ENCODE data around the gene CPVL. TPM values are rescaled to one million over a fixed set of nuclear protein-coding genes. Genes with fewer than 3 reads are reported as not detected.

Gene CPVL
- total RNA-seq, 1 donor from 2014 or later = 30.2 TPM

DNA sequence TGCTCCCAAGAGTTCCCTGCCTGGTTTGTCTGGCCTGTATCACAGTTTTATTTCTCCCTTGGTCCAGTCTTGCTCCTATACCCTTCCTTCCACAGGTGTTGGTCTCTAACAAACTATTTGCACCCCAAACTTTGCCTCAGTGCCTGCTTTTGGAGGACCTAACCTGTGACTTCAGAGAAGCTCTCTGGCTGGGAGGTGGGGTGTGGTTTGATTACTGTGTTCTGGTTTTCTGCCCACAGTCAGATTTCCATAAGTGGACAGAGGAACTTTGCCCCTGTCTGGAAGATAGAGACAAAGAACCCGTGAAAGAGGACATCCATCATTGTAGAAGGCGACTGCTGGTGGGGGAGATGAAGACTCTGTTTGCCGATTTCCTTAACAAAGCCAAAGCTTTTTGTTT, 132.4 kb downstream of the CPVL start:
- H3K4me1 Mint-ChIP-seq (ENCODE audit: unreplicated experiment) = peaks cover 12% of the 10 kb centered on the region
- H3K9me3 Mint-ChIP-seq = no peaks in the 10 kb centered on the region
- H3K27ac Mint-ChIP-seq = no peak overlapping the region
- no peaks in the 10 kb centered on the region for H3K27me3 Mint-ChIP-seq
- peaks cover 8% of the 10 kb centered on the region for H3K36me3 Mint-ChIP-seq
- H3K4me3 Mint-ChIP-seq = no peak overlapping the region
- TF ChIP-seq, protein P1, sequence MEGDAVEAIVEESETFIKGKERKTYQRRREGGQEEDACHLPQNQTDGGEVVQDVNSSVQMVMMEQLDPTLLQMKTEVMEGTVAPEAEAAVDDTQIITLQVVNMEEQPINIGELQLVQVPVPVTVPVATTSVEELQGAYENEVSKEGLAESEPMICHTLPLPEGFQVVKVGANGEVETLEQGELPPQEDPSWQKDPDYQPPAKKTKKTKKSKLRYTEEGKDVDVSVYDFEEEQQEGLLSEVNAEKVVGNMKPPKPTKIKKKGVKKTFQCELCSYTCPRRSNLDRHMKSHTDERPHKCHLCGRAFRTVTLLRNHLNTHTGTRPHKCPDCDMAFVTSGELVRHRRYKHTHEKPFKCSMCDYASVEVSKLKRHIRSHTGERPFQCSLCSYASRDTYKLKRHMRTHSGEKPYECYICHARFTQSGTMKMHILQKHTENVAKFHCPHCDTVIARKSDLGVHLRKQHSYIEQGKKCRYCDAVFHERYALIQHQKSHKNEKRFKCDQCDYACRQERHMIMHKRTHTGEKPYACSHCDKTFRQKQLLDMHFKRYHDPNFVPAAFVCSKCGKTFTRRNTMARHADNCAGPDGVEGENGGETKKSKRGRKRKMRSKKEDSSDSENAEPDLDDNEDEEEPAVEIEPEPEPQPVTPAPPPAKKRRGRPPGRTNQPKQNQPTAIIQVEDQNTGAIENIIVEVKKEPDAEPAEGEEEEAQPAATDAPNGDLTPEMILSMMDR (conservative IDR thresholded peaks at IDR 0.05) = no peak
- DNase-seq (ENCODE audit: extremely low spot score, unreplicated experiment) = no peak

DNA sequence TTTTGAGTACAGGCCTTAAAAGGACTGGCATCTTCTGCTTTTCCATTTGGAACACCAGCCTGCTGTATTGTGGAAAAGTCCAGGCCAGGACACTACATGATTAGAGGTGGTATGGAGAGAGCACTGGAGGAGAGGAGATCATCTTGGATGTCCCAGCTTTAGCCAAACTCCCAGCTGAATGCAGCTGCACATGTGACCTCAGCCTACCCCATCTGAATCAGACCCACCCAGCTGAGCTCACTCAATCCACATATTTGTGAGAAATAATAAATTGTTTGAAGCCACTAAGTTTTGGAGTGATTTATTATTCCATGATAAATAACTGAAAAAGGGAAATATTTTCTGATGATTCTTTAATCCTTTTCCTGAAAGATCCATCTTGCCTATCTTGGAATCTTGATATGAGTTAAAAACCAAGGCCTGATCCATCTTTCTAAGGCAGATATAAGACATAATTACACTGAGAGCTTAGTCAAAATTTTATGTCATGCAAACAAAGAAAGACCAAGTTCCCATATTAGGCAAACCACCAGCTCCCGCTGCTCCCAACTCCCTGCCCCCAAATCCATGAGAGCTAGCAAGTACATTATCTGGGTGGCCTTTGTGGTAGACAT, 133.1 kb downstream of the CPVL start:
- DNase-seq (ENCODE audit: extremely low spot score, unreplicated experiment) = no peak
- TF ChIP-seq, protein P1 (conservative IDR thresholded peaks at IDR 0.05) = no peak
- H3K27me3 Mint-ChIP-seq = no peaks in the 10 kb centered on the region

DNA sequence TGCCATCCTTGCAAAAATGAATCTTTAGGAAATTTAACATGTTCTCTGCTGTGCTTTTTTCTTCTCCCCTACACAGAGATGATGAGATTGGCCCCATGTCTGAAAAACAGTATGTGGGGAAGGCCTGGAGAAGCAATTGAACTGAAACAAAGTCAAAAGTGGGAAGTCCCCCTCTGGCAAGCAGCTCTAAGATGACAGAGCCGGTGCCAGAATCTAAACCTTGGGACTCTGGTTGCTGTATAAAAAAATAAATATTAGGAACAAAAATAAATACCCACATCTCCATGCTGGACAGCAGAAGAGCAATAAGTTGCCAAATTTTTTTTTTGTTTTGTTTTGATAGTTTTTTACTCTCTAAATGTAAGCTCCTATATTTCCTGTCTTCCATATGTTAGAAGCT, 136.4 kb downstream of the CPVL start:
- Mint-ChIP-seq H3K27me3 (no peaks in the 10 kb centered on the region), H3K27ac (no peak overlapping the region), H3K4me3 (no peak overlapping the region), H3K9me3 (no peaks in the 10 kb centered on the region), H3K36me3 (peaks cover 12% of the 10 kb centered on the region), H3K4me1 (ENCODE audit: unreplicated experiment) (peaks cover 15% of the 10 kb centered on the region)
- TF ChIP-seq, protein P1 (conservative IDR thresholded peaks at IDR 0.05) = no peak
- no peak for DNase-seq (ENCODE audit: extremely low spot score, unreplicated experiment)

More for the DNA sequence above, 133.1 kb downstream of the CPVL start:
- no peaks in the 10 kb centered on the region for H3K9me3 Mint-ChIP-seq
- H3K27ac Mint-ChIP-seq = no peak overlapping the region
- H3K36me3 Mint-ChIP-seq = peaks cover 8% of the 10 kb centered on the region
- H3K4me3 Mint-ChIP-seq = no peak overlapping the region
- peaks cover 12% of the 10 kb centered on the region for H3K4me1 Mint-ChIP-seq (ENCODE audit: unreplicated experiment)

DNA sequence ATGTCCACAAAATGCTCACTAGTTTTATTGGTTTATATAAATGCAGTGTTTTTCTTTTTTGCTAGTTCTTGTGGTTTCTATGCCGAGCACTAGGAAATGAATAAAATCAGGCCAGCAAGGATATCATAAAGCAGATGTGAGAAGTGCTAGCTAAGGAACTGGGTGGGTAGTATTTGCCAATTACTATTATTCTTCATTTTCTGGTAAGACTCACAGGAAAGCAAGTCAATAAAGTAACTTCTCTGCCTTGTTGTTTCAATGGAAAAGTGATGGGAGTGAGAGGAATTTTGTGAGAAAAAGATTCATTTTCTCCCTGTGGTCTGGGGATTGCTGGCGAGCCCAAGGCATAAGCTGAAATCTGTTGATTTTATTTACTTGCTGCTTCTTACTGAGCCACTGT, 137.7 kb downstream of the CPVL start:
- H3K4me3 Mint-ChIP-seq = no peak overlapping the region
- H3K27me3 Mint-ChIP-seq = no peaks in the 10 kb centered on the region
- H3K4me1 Mint-ChIP-seq (ENCODE audit: unreplicated experiment) = peaks cover 11% of the 10 kb centered on the region
- TF ChIP-seq, protein P1 (conservative IDR thresholded peaks at IDR 0.05) = no peak
- no peaks in the 10 kb centered on the region for H3K9me3 Mint-ChIP-seq
- H3K27ac Mint-ChIP-seq = no peak overlapping the region
- DNase-seq (ENCODE audit: extremely low spot score, unreplicated experiment) = no peak
- peaks cover 12% of the 10 kb centered on the region for H3K36me3 Mint-ChIP-seq

DNA sequence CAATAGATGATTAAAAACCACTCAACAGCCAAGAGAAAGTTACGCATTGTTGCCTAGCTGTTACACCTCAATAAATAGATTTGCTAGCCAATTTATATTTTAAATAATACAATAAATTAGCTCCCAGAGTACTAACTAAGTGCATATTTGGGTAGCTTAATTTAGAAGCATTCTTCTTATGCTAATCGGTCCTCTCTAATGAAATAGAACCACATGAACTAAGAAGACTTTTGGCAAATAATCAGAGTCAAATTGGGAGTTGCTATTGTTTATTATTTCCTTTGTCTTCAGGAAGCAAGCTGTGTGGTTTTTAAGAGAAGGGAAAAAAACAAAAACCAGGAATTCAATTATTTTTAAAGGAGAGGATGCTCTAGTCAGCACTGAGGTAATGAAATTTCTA, 139.2 kb downstream of the CPVL start:
- DNase-seq (ENCODE audit: extremely low spot score, unreplicated experiment) = no peak
- no peak overlapping the region for H3K27ac Mint-ChIP-seq
- H3K27me3 Mint-ChIP-seq = no peaks in the 10 kb centered on the region
- peaks cover 6% of the 10 kb centered on the region for H3K4me1 Mint-ChIP-seq (ENCODE audit: unreplicated experiment)
- TF ChIP-seq, protein P1 (conservative IDR thresholded peaks at IDR 0.05) = no peak
- H3K9me3 Mint-ChIP-seq = peaks cover 8% of the 10 kb centered on the region
- H3K4me3 Mint-ChIP-seq = no peak overlapping the region
- peaks cover 12% of the 10 kb centered on the region for H3K36me3 Mint-ChIP-seq
